HG02884 (cell line): ENCODE measurements around the gene GSTT4.
A peak's percentile ranks its signal among the peaks of the same experiment; 100 is the strongest.
"Not testable (repeated sequence)": the region's sequence is repeated elsewhere in the genome, so short reads cannot be mapped to it uniquely, and the experiment has no call there.

ENCODE experiments used
- ATAC-seq: cut with Tn5 transposase; IDR thresholded peaks from one replicate; pipeline ENCODE4 v1.9.1; 2021; ENCODE audit warnings: mild to moderate bottlenecking, moderate library complexity; ENCODE audit not compliant: unreplicated experiment

Gene GSTT4

GRCh38 chr22:23989583-23990244, 15.5 kb downstream of the GSTT4 start:
- not testable (repeated sequence) for ATAC-seq

DNA sequence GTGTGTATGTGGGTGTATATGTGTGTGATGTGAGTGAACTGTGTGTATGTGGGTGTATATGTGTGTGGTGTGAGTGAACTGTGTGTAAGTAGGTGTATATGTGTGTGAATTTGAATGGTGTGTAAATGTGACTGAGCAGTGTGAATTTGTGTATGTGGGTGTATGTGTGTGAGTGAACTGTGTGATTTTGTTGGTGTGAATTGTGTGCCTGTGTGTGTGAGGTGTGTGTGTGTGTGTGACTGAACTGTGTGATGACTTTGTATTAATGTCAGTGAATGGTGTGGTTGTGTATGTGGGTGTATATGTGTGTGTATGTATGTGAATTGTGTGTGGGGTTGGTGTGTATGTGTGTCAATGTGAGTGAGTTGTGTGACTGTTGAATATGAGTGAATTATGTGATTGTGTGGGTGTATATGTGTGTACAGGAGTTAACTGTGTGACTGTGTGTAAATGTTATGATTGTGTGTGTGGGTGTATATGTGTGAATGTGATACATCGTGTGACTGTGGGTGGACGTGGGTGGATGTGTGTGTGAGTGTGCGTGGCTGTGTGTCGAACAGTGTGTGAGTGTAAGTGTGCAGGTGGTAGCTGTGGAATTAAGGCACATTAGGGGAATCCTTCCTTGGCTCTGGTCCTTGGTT, 18.6 kb downstream of the GSTT4 start:
- not testable (repeated sequence) for ATAC-seq

- ATAC-seq, result not testable (repeated sequence)
These were observed 19.2 kb downstream of the GSTT4 start for GRCh38 chr22:23986089-23986488.

DNA sequence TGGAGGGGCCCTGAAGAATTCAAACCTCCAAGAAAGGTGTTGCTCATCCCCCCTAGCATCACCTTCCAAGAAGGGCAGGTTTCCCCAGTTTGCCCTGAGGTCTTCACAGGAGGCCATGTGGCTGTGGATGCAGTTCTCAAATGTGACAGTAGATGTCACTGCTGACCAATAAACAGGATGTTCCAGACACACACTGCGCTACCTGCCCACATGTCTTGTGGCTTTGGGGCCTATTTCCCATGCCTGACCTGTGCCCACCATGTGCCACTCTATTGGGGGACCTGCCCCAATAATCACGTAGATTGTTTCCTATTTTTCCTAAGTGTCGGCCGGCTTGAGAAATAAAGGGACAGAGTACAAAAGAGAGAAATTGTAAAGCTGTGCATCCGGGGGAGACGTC, 20.8 kb downstream of the GSTT4 start:
- ATAC-seq, result no peak

- ATAC-seq, result not testable (repeated sequence)
These were observed 24.7 kb downstream of the GSTT4 start for GRCh38 chr22:23980567-23980966.

DNA sequence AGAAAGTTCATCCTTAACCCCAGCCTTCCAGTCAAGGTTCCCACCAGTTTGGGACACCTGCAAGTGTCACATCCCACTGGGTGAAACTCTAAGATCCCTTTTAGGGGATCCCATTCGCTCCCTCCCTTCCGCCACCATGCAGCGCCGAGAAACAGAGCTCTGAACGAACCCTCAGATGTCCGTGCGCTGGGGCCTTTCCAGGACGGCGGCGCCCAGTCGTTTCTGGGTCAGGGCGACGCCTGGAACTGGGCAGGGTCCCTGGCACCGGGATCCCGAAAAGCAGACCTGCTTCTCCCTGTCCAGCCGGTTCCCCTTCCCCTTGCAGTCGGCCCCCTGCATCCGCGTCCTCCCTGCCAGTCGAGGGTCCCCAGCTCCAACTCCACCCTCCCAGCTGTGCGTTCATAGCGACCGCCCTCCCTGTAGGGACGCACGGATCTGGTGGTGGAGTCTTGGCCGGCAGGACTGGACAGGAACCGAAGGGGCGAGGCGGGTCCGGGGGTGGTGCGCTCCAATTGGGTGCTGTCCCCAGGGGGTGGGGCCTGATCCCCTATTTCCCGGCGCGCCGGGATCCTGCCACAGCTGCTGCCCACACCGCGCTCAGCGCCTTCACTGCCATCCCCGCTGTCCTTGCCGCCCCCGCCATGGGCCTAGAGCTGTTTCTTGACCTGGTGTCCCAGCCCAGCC, 25.6 kb downstream of the GSTT4 start, which contains the start of gene GSTT2:
TSS of gene GSTT2 (plus strand) at position 578 of the 684 bp plus-strand sequence.
- not testable (repeated sequence) for ATAC-seq

GRCh38 chr22:23977304-23977703, 27.9 kb downstream of the GSTT4 start:
- ATAC-seq, result not testable (repeated sequence)

- not testable (repeated sequence) for ATAC-seq
These were observed 30.4 kb downstream of the GSTT4 start for GRCh38 chr22:23974836-23975352.

- peak; percentile 95 for ATAC-seq
These were observed 30.9 kb downstream of the GSTT4 start, which contains the start of gene DDT for GRCh38 chr22:23974345-23974744. Gene DDT (minus strand): TSS chr22:23974441. CDS start chr22:23974414, 27 bp downstream.

DNA sequence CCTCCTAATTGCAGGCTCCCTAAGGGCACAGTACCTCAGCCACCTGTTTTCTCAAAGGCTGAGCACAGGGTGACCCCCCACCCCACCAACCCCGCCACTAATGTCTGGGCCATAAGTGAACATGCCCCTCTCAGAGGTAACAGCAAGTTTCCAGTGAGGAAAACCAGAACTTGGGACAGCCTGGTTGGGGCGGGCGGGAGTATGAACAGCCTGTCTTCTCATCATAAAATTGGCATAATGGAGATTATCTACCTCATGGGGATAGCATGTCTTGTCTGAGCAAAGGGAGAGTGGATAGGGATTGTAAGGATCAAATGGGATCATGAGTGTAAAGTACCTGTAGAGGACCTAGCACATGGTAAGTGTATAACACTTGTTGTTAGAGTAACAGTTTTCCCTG, 33.3 kb downstream of the GSTT4 start:
- not testable (repeated sequence) for ATAC-seq

DNA sequence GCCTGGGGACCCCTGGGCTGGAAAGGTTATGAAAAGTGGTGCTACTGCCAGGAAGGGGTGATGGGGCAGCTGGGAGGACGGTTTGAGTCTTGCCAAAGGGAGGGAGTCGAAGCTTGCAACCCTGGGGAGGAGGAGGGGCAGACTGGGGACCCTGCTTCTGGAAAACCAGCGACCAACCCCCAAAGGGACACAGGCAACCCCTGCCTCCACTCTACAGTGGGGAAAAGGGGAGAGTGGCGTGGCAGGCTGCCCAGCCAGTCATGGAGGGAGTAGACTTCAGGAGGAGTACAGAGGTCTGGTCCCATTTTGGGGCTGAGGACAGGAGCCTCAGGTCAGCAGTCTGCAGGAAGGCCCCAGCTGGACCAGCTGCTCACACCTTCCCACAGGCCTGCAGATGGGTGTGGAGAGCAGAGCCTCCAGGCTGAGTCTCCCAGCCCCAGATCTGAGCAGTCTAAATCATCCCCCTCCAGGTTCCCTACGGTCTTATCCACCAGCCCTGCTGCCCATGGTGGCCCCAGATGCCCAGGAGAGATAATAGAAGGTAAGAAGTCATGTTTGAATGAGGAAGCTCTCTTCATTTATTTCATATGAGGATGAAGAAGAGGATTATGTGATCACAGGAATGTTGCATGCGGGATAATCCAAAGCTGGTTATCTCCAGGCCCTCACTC, 34.3 kb downstream of the GSTT4 start:
- ATAC-seq, result no peak

DNA sequence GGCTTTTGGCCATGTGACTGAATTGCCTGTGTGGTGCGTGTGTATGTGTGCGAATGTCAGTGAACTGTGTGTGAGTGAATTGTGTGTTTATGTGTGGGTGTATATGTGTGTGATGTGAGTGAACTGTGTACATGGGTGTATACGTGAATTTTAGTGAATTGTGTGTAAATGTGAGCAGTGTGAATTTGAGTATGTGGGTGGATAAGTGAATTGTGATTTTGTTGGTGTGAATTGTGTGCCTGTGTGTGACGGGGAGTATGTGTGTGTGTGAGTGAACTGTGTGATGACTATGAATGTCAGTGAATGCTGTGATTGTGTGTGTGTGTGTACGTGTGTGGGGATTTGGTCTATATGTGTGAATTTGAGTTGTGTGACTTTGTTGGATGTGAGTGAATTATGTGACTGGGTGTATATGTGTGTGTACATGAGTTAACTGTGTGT, 35.0 kb downstream of the GSTT4 start:
- no peak for ATAC-seq

DNA sequence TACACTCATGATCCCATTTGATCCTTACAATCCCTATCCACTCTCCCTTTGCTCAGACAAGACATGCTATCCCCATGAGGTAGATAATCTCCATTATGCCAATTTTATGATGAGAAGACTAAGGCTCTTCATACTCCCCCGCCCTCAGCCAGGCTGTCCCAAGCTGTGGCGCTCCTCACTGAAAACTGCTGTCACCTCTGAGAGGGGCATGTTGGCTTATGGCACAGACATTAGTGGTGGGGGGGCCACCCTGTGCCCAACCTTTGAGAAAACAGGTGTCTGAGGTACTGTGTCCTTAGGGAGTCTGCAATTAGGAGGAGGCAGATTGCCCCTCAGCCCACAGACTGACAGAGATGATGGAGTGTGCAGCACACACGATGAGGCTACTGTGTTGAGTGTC, 36.2 kb downstream of the GSTT4 start:
- no peak for ATAC-seq

GRCh38 chr22:23966568-23966967, 38.7 kb downstream of the GSTT4 start, which contains the start of gene DDTL:
Gene DDTL (plus strand): TSS chr22:23966888. CDS start chr22:23966915, 27 bp downstream.
- ATAC-seq, result peak; percentile 92

DNA sequence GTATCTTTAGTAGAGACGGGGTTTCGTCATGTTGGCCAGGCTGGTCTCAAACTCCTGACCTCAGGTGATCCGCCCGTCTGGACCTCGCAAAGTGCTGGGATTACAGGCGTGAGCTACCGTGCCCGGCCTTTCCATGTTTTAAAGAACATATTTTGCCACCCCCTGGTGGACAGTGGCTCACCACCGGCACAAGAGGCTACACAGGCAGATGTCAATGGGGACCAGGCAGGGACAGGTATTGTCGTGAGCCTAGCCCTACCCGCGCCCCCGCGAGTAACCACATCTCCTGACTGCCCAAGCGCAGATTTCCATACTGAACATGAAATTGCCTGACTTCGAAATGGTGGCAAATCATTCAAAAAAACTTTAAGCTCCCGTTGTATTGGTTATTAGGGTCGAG, 39.2 kb downstream of the GSTT4 start:
- not testable (repeated sequence) for ATAC-seq

GRCh38 chr22:23961084-23961771, 44.0 kb downstream of the GSTT4 start, which contains the start of gene GSTT2B:
Gene GSTT2B (minus strand): TSS chr22:23961195. CDS start chr22:23961131, 64 bp downstream.
- ATAC-seq, result not testable (repeated sequence)

DNA sequence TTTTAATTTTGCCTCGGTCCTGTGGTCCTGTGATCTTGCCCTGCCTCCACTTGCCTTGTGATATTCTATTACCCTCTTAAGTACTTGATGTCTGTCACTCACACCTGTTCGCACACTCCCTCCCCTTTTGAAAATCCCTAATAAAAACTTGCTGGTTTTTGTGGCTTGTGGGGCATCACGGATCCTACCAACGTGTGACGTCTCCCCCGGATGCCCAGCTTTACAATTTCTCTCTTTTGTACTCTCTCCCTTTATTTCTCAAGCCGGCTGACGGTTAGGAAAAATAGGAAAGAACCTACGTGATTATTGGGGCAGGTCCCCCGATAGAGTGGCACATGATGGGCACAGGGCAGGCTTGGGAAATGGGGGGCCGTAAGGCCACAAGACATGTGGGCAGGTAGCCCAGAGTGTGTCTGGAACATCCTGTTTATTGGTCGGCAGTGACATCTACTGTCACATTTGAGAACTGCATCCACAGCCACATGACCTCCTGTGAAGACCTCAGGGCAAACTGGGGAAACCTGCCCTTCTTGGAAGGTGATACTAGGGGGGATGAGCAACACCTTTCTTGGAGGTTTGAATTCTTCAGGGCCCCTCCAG, 48.9 kb downstream of the GSTT4 start:
- ATAC-seq, result not testable (repeated sequence)

DNA sequence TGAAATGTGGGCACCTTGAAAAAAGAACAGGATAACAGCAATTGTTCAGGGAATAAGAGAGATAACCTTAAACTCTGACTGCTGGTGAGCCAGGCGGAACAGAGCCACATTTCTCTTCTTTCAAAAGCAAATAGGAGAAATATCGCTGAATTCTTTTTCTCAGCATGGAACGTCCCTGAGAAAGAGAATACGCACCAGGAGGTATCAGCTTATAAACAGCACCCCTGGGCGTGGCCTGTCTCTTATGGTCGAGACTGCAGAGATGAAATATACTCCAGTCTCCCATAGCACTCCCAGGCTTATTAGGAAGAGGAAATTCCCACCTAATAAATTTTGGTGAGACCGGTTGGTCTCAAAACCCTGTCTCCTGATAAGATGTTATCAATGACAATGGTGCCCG, 49.4 kb downstream of the GSTT4 start:
- not testable (repeated sequence) for ATAC-seq

DNA sequence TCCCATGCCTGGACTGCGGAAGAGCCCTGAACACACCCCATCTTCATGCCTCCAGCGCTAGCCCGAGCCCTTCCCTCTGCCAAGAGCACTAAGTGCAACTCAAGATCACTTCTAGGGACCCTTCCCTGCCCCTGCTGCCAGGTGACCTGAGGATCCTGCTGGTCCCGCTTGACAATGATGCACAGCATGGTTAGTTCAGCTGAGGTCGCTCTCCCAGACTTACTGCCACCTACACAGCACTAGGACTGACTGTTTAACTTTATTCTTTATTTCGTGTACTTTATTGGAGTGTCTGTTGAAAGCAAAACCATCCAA, 50.3 kb downstream of the GSTT4 start:
- not testable (repeated sequence) for ATAC-seq
